NCI-H1930 (cell line): ENCODE results near the gene CCDC12.

Source experiments
- DNase-seq, 2 experiments: peaks; one replicate each; lab custom pipeline; 2025; lab: John Stamatoyannopoulos, UW

CCDC12 gene

DNA sequence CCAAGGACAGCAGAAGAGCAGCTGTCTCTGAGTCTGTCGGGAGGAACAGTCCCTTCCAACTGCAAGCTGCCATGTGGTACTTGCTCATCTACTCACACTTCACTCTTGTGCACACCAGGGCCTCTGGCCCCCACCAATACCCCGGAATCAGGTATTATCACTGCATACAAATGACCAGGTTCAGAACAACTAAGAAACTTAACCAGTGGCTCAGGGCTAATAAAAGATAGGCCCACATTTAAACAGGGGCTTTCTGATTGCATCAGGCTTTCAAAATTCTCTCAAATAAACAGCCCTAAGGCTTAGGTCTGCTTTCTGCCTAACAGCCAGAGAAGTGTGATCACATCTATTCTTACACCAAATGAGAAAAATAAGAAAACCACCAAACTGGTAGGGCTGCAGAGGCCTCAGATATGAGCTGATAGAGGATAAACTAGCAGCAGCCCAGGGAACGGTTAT, 20.7 kb downstream of the CCDC12 start:
- no peak for DNase-seq

DNA sequence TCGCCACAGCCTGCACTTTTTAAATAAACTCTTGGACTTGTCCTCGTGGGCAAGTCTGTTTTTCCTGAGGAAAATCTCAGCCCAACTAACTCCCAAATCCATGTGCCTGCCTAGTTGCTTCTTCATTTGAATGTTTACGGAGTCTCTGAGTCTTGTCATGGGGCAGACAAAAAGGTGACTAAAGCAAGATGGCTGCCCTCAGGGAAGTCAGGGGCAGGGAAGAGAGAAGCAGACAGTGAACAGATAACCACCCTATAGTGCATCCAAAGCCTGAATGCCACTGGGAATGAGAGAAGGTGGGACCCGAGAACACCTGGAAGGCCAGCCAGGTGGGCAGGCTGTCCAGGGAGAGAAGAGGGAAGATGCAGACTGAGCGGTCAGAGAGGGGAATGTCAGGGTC, 21.4 kb downstream of the CCDC12 start:
- DNase-seq: no peak

DNA sequence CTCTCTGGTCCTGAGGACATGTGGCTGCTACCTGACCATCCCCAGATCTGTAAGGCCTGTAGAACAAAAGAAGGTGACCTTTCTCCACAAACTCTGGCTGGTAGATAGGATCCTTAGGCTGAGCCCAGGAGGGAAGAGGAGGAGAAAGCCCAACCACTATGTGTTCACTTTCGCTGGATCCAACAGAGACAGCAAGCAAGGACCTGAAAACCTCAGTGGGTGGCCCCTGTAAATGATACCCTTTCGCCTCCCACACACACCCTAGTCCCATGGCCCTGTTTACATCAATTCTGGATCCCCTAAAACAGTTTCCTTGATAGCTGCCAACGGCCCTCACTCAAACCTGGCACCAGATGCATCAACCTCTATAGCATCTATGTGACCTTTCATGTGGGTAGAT, 22.4 kb downstream of the CCDC12 start:
- DNase-seq: no peak

DNA sequence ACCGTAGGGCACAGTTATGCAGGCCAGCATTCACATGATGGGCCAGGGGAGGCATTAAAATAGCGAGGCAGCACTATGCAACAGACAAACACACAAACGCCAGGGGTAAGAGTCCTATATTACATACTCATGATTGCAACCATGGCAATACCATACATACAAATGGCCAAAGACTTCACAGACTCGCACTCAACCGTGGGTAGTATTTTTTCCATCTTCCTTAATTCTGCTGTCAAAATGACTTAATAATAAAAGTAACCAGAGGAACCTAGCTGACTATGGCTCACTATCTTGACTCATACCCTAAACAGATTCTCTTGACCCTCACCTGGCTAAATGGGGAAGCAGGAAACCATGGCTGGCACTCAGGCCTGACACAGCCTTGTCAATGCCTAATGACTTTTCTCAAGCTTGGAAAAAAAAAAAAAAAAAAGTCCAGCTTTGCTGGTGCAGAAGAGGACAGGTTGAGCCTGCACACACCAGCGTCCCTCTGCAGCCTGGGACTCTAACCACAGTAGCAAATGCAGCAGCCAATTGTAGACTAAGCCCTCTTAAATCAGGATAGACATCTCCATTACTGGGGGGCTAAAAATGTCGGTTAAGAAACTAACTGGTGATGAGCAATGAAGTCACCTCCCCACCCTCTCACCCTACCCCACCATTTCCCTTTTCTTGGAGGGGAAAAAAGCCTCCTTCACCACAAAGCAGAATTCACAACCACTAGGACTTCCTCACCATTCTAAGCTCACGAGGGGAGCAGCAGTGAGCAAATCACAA, 23.1 kb downstream of the CCDC12 start:
- DNase-seq: no peak

DNA sequence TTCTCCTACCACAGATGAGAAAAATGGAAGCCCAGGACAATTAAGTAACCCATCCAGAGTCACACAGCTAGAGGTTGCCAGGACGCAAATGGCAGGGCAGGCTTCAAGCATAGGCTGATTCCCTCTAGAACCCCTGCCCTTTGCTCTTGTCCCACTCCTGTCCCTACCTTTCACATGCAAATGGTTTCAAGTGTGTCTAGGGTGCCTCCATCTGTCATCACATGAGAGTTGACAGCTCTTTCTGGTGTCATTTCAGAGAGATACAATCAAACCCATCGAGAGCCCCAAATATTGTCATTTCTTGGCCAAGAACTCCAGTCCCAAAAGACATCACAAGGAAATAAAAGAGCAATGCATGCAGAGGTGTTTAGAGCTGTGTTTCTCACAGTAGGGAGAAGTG, 23.7 kb downstream of the CCDC12 start:
- no peak for DNase-seq

DNA sequence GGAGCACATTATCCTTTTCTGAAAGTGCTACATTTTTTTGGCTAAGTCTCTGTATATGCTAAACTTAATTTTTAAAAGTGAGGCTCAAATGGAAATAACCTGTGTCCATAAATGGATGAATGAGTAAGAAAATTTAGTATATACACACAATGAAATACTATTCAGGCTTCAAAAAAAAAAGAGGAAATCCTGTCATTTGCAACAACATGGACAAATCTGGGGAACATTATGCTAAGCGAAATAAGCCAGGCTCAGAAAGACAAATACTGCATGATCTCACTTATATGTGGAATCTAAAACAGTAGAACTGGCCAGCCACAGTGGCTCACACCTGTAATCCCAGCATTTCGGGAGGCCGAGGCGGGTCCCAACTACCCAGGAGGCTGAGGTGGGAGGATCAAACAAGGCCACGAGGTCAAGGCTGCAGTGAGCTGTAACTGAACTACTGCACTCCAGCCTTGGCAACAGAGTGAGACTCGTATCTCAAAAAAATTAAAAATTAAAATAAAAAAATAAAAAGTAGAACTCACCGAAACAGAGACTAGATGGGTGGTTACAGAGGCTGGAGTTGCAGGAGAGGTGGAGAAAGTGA, 25.8 kb downstream of the CCDC12 start:
- no peak for DNase-seq

DNA sequence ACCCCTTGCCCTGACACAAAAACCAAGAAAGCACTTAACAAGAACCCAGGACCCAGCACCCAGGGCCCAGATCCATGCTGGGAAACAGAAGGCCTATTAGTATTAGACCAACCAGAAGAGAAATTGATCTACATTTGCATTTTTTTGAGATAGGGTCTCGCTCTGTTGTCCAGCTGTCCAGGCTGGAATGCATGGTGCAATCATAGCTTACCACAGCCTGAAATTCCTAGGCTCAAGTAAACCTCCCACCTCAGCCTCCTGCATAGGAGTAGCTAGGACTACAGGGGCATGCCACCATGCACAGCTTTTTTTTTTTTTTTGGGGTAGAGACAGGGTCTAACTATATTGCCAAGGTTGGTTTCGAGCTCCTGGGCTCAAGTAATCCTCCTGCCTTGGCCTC, 26.4 kb downstream of the CCDC12 start:
- no peak for DNase-seq

DNA sequence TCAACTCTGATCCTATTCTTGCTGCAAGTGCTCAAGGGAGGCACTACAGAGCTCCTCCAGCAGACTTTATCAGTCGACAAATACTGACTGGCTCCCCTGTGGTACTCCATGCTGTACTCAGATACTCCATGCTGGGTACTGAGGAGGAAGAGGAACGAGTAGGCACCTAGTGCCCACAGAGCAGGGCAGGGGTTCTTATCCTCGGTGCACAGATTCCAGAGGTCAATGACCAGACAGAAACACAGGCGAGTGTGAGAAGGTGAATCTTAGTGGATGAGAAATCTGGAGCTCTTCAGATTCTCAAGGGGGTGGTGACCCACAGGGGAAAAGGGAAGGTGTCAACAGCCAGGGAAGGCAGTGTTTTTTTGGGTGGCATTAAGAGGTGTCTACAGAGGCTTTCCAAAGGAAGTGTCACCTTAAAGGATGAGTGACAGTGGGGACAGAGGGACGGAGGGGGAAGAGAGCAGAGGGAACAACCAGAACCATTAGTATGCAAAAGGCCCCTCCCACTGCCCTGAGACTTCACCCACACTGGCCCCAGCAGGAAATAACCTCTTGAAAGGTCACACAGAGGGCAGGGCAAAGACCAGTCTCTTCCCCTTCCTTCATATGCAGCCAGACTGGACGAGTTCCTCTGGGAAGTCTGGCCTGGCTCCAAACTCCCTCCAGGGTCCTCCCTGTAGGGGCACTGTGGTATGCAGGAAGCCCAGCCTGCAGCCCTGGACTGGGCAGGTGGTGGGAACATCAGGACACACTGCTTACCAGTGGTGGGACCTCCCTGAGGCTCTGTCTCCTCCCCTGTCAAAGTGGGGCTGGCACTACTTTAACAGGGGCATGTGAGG, 27.5 kb downstream of the CCDC12 start:
- no peak for DNase-seq

DNA sequence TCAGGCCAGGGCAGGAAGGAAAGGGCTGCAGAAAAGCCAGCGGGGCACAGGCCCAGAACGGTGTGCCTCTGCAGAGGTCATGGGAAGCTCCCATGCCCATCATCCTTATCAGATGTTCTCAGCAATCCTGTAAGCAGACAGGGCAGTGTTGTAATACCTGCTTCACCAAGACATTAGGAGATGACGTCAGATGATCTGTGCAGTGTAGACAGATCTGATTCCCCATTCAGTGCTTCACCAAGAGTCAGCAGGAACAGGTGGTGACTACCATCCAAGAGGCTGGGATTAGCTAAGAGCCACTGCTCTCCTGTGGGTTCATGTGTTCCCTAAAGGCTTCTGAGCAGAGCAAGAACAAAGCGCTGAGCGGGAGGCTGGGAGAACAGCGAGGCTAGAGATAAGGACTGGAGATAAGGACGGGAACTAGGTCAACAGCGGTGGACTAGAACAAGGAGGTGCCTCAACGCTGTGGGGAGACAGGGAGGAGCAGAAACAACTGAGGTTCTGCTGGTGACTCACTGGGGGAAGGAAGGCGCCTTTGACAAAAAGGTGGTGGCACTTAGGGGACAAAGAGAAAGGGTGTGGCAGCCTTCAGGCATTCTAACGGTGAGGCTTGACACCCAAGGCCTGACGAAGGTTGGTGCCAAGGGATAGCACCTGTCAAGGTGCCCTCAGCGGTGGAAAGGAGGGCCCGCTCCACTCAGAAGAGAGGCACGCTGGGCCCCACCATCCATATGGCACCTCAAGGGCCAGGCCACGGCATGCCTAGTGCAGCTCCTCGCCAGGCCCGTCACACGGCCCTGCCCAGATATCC, 28.4 kb downstream of the CCDC12 start:
- no peak for DNase-seq

DNA sequence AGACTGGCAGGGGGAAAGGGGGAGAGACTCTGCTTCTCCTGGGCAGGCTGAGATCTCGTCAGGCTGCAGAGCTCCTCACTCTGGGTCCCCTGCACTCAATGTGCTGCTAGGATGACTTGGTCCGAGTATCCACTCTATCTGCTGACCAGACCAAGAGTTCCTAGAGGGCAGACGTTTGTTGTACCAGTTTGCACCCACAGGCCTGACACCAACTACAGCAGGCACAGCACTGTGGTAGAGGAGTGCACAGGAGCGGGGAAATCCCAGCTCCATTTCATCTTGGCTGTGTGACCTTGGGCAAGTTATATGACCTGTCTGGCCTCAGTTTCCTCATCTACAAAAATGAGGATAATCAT, 29.0 kb downstream of the CCDC12 start:
- no peak for DNase-seq

DNA sequence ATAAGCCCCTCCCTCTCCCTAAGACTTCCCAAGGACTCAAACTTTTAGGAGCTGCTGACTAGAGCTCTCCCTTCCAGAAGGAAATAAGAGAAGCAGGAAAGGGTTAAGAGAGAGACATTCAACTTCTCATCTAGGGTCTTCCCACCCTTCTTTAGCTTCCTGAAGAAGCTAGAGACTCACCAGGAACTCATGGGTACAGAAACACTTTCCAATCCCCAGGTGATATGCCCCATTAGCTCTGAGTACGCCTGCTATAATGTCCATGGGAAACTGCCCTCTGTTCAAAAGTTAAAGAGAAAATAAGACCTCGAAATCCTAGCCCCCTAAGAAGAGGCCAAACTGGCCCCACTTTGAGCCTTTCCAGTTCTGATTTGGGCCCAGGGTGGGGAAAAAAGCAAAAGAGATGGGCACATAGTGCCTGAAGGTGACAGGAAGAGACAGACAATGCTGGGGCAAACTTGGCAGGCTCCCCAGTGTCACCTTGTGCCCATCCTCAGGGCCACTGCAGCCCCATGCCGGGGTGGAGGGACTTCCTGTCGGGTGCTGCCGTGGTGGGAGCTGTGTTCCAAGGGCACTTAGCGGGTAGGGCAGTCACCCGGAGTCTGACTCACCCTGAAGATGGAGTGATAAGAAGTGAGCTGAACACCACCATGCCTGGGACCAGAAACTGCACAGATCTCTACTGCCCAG, 29.5 kb downstream of the CCDC12 start:
- no peak for DNase-seq

DNA sequence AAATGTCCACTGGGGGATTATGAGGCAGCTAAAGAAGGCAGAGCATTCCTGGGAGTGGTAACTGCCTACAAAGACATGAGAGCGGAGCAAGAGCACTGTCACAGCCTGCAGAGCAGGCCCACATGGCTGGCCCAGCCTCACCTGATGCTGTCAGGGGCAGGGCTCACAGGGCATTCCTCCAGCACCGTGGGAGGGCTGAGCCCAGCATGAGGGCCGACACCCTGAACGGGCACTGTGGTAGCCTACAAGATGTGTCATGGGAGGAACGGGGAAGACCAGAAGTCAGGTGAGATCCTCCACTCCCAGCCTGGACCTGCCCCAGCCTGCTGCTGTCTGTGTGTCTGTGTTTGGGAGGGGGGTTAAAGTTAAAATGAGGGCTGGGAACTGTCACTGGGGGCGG, 30.1 kb downstream of the CCDC12 start:
- DNase-seq: no peak

DNA sequence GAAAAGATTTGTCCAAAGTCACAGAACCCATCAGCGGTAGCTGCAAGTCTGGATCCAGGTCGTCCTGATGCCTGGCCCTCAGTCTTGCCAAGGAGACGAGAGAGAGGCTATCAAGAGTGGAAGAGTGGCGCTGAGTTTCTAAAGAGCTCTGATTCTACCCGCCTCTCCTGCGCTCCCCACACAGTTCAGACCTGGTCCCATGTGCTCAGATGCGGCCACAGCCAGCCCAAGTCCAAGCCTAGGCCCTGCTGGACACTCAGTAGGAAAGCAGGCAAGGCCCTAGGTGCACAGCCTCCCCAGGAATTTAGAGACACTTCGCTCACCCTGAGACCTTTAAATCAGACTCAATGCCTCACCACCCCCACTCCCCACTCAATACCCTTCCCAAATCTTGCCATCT, 32.4 kb downstream of the CCDC12 start:
- DNase-seq: no peak

DNA sequence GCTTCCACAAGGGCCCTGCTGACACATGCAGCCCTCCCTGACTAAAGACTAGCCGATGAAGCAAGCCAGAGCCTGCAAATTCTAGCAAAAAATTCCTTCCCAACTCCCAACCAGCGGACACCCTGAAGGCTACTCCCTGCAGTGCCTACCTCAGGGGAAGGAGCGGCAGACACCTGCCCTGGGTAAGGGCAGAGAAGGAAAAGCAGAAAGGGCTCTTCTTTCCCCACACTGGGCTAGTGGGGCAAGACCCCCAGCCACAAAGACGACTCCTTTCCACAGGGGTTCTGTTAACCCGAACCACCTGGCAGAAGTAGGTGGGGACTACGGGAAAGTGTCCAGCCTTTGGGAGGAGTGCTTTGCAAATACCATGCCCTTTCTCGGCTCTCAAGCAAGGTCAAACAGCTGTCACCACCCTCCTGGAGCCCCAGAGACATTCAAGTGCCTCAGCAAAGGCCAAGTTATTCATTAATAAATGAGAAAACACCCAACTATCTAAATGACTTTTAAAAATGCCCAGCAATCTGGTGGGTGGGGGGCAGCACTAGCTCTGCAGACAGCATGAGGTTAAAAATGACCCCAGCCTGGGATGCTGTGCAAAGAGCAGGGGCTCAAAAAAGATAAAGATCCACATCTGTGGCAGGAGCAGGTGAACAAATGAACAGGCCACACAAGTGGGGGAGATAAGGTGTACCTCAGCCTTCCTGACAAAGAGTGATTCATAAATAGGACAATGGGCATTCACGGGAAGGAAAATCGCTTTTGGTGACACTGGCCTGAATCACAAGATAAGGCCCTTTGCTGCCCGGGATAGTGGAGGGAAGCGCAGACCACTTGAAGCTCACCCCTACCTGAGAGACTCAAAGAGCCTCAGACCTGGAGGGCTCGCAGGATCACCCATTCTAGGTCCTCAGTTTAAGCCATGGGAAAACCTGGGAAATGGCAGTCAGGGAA, 33.0 kb downstream of the CCDC12 start:
- DNase-seq: no peak

DNA sequence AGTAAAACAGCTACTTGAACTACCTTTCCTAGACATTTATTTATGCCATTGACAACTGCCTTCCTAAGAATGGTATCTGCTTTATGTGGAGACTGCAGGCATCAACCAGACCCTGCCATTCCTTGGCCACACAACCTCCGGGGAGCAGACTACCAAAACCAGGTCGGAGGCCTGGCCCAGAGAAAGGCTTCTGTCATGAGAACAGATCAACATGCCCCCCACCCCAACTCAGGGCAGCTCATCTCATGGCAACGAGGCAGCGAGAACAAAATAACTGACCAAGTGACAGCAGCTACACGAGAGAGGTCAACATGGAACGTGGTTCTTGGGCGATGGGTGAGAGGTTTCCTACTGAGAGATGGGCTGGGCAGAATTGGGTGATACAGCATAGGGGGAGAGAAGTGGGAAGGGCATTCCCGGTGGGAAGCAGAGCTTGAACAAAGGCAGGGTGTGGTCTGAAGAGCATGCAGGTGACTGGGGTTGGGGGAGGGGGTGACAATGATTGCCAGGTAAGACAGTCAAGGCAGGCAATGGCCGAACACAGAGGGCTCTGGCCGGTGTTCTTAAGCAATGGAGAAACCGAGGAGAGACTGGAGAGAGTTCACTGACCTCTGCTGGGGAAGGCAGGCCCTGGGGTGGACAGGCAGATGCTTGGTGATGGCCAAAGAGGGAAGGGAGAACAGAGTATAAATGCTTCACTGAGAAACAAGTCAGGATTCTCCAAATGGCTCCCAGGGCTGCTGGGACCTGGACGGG, 33.9 kb downstream of the CCDC12 start:
- no peak for DNase-seq

DNA sequence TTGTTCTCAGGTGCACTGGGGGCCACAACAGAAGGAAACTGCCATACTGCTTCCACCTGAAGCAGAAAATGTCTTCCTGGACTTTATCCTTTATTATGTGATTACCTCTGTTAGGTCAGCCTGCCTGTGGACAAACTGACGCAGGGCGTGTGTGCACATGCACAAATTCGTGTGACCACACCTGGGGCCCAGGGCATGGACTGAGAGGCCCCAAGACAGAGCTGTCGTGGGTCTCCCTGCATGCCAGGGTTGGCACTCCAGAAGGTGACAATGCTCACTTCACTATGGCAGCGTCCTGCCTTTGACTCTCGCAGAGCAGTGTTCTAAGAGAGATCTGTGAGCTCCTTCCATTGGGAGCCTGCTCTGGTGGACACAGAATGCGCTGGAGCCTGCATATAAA, 34.5 kb downstream of the CCDC12 start:
- no peak for DNase-seq

DNA sequence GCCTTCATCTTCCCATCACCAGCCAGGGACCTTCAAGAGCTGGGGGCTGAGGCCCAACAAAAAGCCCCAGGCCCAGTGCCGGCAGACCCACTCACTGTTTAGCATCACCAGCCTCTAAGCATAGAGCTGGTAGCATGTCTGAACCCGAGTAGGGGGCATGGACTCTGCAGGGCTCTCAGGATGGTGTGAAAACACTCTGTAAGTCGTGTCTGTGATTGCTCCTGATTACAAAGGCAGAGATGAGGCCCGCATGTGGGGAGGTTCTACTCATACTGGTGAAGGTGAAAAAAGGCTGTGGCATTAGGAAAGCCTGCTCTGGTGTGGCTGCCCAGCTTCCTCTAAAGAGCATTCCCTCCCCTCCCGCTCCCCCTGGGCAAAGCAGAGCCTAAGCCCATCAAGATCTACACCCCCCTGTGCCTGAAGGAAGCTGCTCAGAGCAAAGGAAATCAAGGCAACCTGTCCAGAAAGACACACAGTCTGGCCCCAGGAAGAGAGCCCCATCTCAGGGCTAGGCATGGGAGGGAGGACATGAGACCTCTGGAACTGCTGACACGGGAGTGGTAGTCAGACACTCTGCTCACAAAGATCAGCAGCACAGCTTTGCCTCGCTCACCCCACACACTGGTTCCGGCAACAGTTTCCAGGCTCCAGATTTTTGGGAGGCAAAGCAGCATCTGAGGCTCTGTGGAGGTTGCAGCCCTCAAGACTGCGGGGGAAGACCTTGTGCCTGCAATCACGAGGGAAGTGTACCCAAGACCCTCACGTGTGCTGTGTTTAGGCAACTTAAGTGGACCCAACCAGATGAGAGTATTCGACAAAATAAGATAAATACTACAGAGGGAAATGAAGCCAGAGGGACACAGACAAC, 36.7 kb downstream of the CCDC12 start:
- DNase-seq: no peak

DNA sequence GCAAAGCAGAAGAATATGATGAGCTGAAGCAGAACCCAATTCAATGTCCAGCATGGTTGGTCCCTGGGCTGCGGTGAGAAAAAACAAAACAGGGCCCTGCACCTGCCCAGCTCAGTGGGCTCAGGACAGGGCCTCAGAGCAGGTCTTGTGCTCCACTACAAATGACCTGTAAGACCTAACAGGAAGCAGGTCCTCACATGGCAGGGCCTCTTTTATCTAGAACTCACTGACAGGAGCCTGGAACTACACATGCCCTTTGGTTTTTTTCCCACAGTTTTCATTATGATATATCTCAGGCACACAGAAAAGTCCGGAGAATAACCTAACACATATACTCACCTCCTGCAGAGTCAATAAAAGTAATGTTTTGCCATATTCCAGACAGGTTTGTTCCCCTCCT, 38.4 kb downstream of the CCDC12 start:
- no peak for DNase-seq
